Endothelial cell of umbilical vein (primary cell): ENCODE measurements around the gene C1orf35. TPM values are rescaled to one million over a fixed set of nuclear protein-coding genes. Genes with fewer than 3 reads are reported as not detected.

Source experiments
- BruUV-seq: library from RNA; stranded (reverse); fragments of 400-500 nt; replicated peaks from 2 replicates; lab custom pipeline; 2021; lab: Mats Ljungman, UMichigan
- CTCF ChIA-PET: fragments of 300-600, 350-600 bp; sonication (Branson Sonifier 250); formaldehyde crosslinking; loops from one replicate; lab custom pipeline; 2021; ENCODE audit warnings: antibody characterized with exemption, inconsistent platforms; lab: Charles Lee
- POLR2A ChIA-PET: fragments of 300-600, 350-600 bp; sonication (Branson Sonifier 250); formaldehyde crosslinking; loops from one replicate; lab custom pipeline; 2021; ENCODE audit warnings: antibody characterized with exemption, inconsistent platforms; lab: Charles Lee
- DNase-seq: peaks from one replicate; pipeline ENCODE4 v3.0.0-alpha.2; 2011; ENCODE audit warnings: low read depth, low spot score
- FAIRE-seq: peaks from 2 replicates; lab custom pipeline; 2011; peaks lifted over from hg19 to GRCh38; lab: Jason Lieb, UNC
- H2AFZ ChIP-seq: 2 replicates; pipeline ENCODE4 v1.6.0; 2012; ENCODE audit warnings: low read depth, low read length, control low read depth, inconsistent platforms
- H3K27ac ChIP-seq: 2 replicates; pipeline ENCODE4 v1.5.1; 2011; ENCODE audit warnings: low read depth, mild to moderate bottlenecking, control low read depth, low read length, moderate library complexity; ENCODE audit not compliant: insufficient read depth
- H3K27me3 ChIP-seq, 2 experiments: 2 replicates each; pipeline versions ENCODE4 v1.6.0 to v1.6.1; 2011; ENCODE audit warnings: low read length in 2 of 2, mixed read lengths in 1 of 2; ENCODE audit not compliant: control insufficient read depth in 2 of 2, insufficient read depth in 2 of 2
- H3K36me3 ChIP-seq, 2 experiments: 2 replicates in 1 of 2; 3 replicates in 1 of 2; pipeline ENCODE4 v1.5.1; 2011; ENCODE audit warnings: low read length in 2 of 2, mild to moderate bottlenecking in 1 of 2, moderate library complexity in 1 of 2; ENCODE audit not compliant: control insufficient read depth in 2 of 2, insufficient read depth in 2 of 2; ENCODE audit errors: extremely low read depth in 1 of 2
- H3K4me1 ChIP-seq: 3 replicates; pipeline ENCODE4 v1.5.1; 2011; ENCODE audit warnings: mild to moderate bottlenecking, low read length; ENCODE audit not compliant: control insufficient read depth, insufficient read depth; ENCODE audit errors: extremely low read depth
- H3K4me2 ChIP-seq: 2 replicates; pipeline ENCODE4 v1.6.1; 2011; ENCODE audit warnings: low read length, control low read depth, mixed read lengths; ENCODE audit not compliant: insufficient read depth
- H3K4me3 ChIP-seq, 3 experiments: fragments of 200-600 bp in 1 of 3; sonication (generic), shearing (Covaris generic) in 1 of 3; replicated peaks in 1 of 3; 2 replicates each; pipeline ENCODE4 v1.5.1; 2011 to 2016; ENCODE audit warnings: control low read depth in 3 of 3, low read length in 3 of 3, mild to moderate bottlenecking in 2 of 3, inconsistent platforms in 1 of 3, low read depth in 1 of 3, moderate library complexity in 1 of 3; ENCODE audit not compliant: insufficient read depth in 1 of 3
- H3K79me2 ChIP-seq: 2 replicates; pipeline ENCODE4 v1.6.0; 2012; ENCODE audit warnings: low read length, inconsistent platforms; ENCODE audit not compliant: control insufficient read depth, insufficient read depth
- H3K9ac ChIP-seq: replicated peaks from 2 replicates; pipeline ENCODE3; 2011; ENCODE audit warnings: low read length, control low read depth; ENCODE audit not compliant: insufficient read depth; ENCODE audit errors: extremely low read depth
- H3K9me1 ChIP-seq: replicated peaks from 3 replicates; pipeline ENCODE4 v1.6.0; 2011; ENCODE audit warnings: mild to moderate bottlenecking, low read length; ENCODE audit not compliant: control insufficient read depth, insufficient read depth; ENCODE audit errors: extremely low read depth
- H3K9me3 ChIP-seq: replicated peaks from 2 replicates; pipeline ENCODE4 v1.5.1; 2012; ENCODE audit warnings: low read length, inconsistent platforms; ENCODE audit not compliant: control insufficient read depth, insufficient read depth
- H4K20me1 ChIP-seq: replicated peaks from 2 replicates; pipeline ENCODE3; 2011; ENCODE audit warnings: mild to moderate bottlenecking, low read length; ENCODE audit not compliant: control insufficient read depth, insufficient read depth; ENCODE audit errors: extremely low read depth
- EZH2 ChIP-seq: IDR thresholded peaks from 2 replicates; pipeline ENCODE4 v1.6.1; 2012; ENCODE audit warnings: borderline replicate concordance, low read depth, mild to moderate bottlenecking, moderate library complexity, low read length, inconsistent platforms; ENCODE audit not compliant: severe bottlenecking
- FOS ChIP-seq: IDR thresholded peaks from 2 replicates; pipeline ENCODE4 v1.6.1; 2011; ENCODE audit warnings: mild to moderate bottlenecking, low read length, moderate library complexity, borderline replicate concordance; ENCODE audit not compliant: insufficient read depth
- GATA2 ChIP-seq: IDR thresholded peaks from 2 replicates; pipeline ENCODE4 v1.7.0; 2011; ENCODE audit warnings: low read depth, mild to moderate bottlenecking, moderate library complexity, mixed read lengths, low read length; ENCODE audit not compliant: insufficient read length, insufficient read depth
- JUN ChIP-seq: IDR thresholded peaks from 2 replicates; pipeline ENCODE4 v1.6.1; 2011; ENCODE audit warnings: borderline replicate concordance, low read depth; ENCODE audit not compliant: insufficient read length, insufficient read depth
- MYC ChIP-seq: IDR thresholded peaks from one replicate; pipeline ENCODE4 v1.6.1; 2011; ENCODE audit warnings: mild to moderate bottlenecking, low read depth, low read length
- POLR2A ChIP-seq: IDR thresholded peaks from 2 replicates; pipeline ENCODE4 v1.6.1; 2012; ENCODE audit warnings: low read depth, mild to moderate bottlenecking, control low read depth, low read length
- POLR2AphosphoS5 ChIP-seq: IDR thresholded peaks from 2 replicates; pipeline ENCODE4 v1.6.1; 2012; ENCODE audit warnings: low read depth, mild to moderate bottlenecking, control low read depth, low read length, moderate library complexity; ENCODE audit not compliant: insufficient read depth
- dilution Hi-C: fragments of 300-500 bp; cut with MboI; formaldehyde crosslinking; loops from one replicate; pipeline ENCODE4 v1.15.0; 2019; ENCODE audit warnings: low sequenced_read_pairs; ENCODE audit not compliant: extremely low pct_ligation_motif_present
- intact Hi-C: fragments of 100-400 bp; cut with micrococcal nuclease; formaldehyde crosslinking; loops from one replicate; pipeline ENCODE4 v1.10.0; 2022
- polyA plus RNA-seq, 4 experiments: library from polyadenylated mRNA; depleted of rRNA in 3 of 4; stranded (reverse) in 3 of 4; unstranded in 1 of 4; fragments of >200 nt; gene quantifications; 2 replicates each; pipeline versions ENCODE4 v1.2.1 to v1.2.3, GENCODE V29; 2011 to 2012; ENCODE audit warnings: missing spikeins in 1 of 4
- total RNA-seq: library from RNA; stranded (reverse); gene quantifications from 2 replicates; pipeline ENCODE4 v1.2.3, GENCODE V29; 2021
- TF ChIP-seq, protein P1 (sequence below), 2 donors: IDR thresholded peaks; 1 replicate in 1 of 2; 2 replicates in 1 of 2; pipeline ENCODE4 v1.5.1; 2011; ENCODE audit warnings: low read length in 2 of 2, mild to moderate bottlenecking in 2 of 2, moderate library complexity in 2 of 2, control low read depth in 1 of 2, inconsistent platforms in 1 of 2, low read depth in 1 of 2; ENCODE audit not compliant: insufficient read depth in 1 of 2; ENCODE audit errors: extremely low read depth in 1 of 2
- TF ChIP-seq, protein P2 (sequence below): IDR thresholded peaks from 2 replicates; pipeline ENCODE4 v1.6.1; 2011; ENCODE audit not compliant: insufficient read depth, insufficient read length

The C1orf35 gene
- total and polyA plus RNA-seq, 2 donors (not counting 3 experiments of a cell fraction or from before 2014, with no cell fraction given) = 19.9 to 21.7 TPM

DNA sequence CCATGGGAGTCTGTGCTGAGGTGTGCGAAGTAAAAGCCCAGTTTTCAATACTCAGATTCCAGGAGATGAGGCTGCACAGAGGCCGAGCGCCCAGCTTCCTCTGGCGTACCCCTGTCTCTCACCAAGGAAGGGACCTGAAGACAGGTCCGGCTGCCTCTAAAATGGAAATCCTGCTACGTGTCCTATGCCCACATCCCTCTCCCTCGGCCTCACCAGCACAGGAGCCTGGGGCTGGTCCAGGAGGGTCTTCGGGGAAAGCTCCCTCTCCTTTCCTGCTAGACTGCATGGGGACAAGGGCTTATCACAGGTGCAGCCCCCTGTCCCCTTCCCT is 5.6 kb upstream of the C1orf35 start:
- Histone ChIP-seq H3K9me3 (no peaks in the 10 kb centered on the region), H3K27me3 (no peaks in the 10 kb centered on the region), H3K36me3 (peaks cover 0 to 8% of the 10 kb centered on the region in 2 experiments), H3K4me3 (peak overlapping the region; percentile 29 to 92 (median 63)), H2AFZ (peak overlapping the region; percentile 16), H3K79me2 (peaks cover 13% of the 10 kb centered on the region), H3K9ac (peak overlapping the region; percentile 65), H4K20me1 (no peaks in the 10 kb centered on the region), H3K4me2 (peak overlapping the region; percentile 78), H3K27ac (no peak overlapping the region), H3K4me1 (peaks cover 15% of the 10 kb centered on the region), H3K9me1 (no peaks in the 10 kb centered on the region)
- intact Hi-C loops = loop anchor here (1.0 to 5.0 kb wide), 4 partner anchors 23 to 349 kb away; partner anchors contain the start of genes GUK1 and IBA57
- dilution Hi-C loops = no loop called here
- DNase-seq = no peak
- ChIA-PET POLR2A (no interaction called here), CTCF (no interaction called here)
- TSS peak; percentile 49 for BruUV-seq
- FAIRE-seq = no peak
- TF ChIP-seq POLR2AphosphoS5 (no peak), EZH2 (no peak), FOS (no peak), GATA2 (no peak), JUN (no peak), MYC (no peak), POLR2A (no peak)
- TF ChIP-seq, protein P1, sequence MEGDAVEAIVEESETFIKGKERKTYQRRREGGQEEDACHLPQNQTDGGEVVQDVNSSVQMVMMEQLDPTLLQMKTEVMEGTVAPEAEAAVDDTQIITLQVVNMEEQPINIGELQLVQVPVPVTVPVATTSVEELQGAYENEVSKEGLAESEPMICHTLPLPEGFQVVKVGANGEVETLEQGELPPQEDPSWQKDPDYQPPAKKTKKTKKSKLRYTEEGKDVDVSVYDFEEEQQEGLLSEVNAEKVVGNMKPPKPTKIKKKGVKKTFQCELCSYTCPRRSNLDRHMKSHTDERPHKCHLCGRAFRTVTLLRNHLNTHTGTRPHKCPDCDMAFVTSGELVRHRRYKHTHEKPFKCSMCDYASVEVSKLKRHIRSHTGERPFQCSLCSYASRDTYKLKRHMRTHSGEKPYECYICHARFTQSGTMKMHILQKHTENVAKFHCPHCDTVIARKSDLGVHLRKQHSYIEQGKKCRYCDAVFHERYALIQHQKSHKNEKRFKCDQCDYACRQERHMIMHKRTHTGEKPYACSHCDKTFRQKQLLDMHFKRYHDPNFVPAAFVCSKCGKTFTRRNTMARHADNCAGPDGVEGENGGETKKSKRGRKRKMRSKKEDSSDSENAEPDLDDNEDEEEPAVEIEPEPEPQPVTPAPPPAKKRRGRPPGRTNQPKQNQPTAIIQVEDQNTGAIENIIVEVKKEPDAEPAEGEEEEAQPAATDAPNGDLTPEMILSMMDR (IDR thresholded peaks at IDR 0.05; ENCODE audit: extremely low read depth in 1 of 2, insufficient read depth in 1 of 2, low read depth in 1 of 2, low read length in 2 of 2) = no peak
- TF ChIP-seq, protein P2, sequence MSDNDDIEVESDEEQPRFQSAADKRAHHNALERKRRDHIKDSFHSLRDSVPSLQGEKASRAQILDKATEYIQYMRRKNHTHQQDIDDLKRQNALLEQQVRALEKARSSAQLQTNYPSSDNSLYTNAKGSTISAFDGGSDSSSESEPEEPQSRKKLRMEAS = no peak
